ENCODE data around the gene TRPM5.
A peak's percentile ranks its signal among the peaks of the same experiment; 100 is the strongest.

Gene TRPM5

DNA sequence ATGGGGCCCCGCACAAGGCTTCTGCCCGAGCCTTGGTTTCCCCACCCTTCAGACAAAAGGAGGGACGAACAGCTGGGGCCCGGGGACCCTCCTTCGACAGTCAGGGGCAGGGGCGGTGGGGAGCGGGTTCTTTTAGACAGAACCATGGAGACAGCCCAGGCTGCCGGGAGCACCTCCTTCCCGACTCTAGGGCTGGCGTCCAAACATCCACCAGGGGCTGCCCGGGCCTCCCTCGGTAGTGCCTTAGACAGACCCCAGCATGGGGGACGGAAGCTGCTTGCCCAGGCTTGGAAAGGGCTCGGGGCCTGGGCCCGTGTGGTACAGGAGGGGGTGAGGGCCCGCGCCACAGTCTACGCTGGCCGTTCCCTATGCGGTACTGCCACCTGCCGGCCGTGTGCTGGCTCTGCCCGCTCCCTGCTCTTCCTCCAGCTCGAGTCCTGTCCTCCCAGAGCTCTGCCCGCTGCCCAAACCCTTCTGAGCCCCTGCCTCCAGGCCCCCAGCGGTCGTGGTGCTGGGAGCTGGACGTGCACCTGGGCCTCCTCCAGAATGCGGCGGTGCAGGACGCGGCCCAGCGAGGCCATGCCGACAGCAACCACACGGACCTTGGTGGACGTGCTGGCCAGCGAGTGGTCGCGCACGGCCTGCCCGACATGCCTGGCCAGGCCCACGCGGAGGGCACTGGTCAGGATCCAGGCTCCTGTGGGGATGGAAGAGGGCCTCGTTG is 23.6 kb downstream of the TRPM5 start:
- DNase-seq (ENCODE audit: low read depth in 2 of 2) = peak; percentile 68 to 70

GRCh38 chr11:2419638-2420501 is 24.4 kb downstream of the TRPM5 start:
- DNase-seq (ENCODE audit: low read depth in 2 of 2) = peak; percentile 40 to 51

DNA sequence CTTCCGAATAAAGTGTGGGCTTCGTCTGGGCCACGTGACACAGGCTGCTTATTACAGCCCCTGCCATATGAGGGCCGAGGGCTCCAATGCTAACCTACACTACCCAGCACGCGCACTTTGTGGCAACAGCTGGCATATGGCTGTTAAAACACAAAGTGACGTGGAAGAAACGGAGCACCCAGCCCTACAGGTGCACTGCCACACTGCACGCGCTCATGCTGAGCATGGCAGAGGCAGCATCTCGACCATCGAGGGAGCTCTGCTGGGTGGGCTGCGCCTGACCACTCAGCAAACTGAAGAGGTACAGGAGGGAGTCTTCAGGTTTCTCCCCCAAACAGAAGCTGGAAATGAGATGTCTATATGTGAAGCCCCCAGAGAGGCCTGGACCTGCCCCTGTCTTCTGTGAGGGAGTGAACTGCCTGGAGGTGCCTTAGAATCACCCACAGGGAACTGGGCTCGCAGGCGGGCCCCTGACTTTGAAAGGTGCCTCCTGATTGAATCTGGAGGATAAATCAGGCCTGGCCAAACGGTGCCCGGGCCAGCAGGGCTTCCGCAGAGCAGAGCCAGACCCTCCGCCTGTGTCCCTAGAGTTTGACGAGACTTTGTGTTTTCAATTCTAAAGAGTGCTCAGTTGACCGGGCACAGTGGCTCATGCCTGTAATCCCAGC is 25.5 kb downstream of the TRPM5 start:
- no peak for DNase-seq (ENCODE audit: low read depth in 2 of 2)

GRCh38 chr11:2417856-2418692 is 26.2 kb downstream of the TRPM5 start:
- DNase-seq (ENCODE audit: low read depth in 2 of 2) = no peak

DNA sequence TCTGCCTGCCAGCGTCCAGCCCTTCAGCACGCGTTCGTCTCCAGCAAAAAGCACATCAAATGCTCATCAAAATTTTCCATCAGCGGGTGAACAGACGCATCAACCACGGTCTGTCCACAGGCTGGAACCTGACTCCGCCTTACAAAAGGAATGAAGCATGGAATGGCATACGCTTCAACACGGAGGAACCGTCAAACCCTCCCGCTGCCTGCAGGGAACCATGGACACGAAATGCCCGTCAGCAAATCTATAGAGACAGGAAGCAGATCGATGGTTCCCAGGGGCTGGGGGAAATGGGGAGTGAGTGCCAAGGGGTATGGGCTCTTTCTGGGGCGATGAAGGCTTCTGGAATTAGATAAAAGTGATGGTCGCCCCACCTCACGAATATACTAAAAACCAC is 27.5 kb downstream of the TRPM5 start:
- no peak for DNase-seq (ENCODE audit: low read depth in 2 of 2)

DNA sequence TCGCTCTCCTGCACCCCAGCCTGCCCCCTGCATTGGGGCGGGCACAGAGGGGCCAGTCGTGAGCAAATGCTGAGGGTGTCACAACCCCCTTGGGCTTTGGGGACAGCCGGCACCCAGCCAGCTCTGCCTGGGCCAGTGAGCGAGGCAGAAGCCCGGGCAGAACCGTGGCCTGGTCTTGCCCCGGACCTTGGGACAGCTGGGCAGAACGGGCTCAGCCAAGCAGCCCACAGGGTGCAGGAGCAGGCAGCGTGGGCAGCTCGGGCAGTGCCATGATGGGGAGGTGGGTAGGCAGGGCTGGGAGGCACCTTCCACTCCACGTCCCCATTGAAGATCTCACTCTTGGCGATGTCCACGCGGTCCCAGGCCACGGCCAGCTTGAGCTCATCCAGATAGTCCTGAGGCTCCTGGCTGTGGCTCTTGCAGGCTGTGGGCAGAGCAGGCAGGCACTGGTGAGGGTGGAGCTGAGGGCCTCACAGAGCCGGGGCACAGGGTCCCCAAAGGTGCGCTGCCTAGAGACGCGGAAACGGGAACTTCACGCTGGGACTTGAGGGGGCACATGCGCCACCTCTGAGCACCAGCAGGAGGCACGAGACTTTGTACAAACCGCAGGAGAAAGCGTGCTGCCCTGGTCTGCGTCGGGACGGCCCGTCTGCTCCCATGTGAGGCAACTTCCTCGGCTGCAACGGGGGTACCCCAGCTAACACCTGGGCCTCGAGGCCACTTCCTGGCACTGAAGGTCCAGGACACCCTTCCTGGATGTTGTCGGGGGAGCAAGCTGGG is 28.5 kb downstream of the TRPM5 start:
- DNase-seq (ENCODE audit: low read depth in 2 of 2) = no peak

DNA sequence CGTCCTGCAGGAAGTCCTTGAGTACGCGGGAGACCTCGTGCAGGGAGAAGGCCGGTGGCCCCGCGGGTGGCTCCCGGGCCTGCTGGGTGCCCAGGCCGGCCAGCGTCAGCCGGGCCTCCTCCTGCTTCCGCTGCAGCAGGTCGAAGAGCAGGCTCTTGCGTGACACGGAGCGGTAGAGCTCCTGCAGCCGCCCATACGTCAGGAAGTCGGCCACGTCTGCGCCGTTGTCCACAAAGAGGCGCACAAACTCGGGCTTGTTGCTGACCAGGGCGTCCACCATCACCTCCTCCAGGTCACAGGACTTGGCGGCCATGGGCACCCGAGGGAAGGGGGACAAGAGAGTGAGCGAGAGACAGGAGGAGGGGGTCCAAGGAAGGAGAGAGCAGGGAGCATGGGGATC is 29.1 kb downstream of the TRPM5 start:
- no peak for DNase-seq (ENCODE audit: low read depth in 2 of 2)

- no peak for DNase-seq (ENCODE audit: low read depth in 2 of 2)
Measured at GRCh38 chr11:2414616-2415015, 29.7 kb downstream of the TRPM5 start.

DNA sequence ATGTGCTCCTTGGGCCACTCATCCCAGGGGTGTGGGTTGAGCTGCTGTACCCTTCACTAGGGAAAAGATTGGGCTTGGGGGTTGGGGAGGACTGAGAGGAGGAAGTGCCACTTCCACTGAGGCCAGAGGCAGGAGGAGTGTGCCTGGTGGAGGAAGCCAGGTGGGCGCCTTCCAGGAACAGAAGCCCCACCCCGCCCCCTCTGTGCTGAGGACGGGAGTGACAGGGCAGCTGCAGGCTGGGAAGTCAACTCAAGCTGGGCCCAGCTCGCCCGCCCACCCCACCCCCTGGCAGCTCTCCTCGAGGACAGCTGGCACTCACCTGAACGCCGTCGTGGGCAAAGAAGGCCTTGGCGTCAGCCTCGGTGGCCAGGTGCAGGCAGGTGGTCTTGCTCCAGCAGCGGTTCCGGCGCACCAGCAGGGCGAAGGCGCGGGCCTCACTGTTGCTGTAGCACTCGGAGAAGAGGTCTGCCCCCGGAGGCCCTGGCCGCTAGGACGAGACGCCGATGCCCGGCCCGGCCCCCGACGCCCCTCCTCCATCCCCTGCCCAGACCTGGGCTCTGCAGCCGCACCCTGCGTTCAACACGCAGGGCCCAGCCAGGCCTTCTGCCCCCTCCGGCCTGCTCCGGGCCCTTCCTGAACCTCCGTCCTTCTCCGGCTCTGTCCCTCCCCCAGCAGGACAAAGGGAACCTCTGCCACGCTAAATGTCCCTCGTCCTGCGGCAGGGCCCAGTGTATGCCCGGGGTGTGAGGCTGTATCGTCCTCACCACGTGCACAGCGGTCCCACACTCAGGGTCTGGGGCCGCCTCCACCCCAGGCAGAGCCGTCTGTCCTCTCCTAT is 30.4 kb downstream of the TRPM5 start:
- no peak for DNase-seq (ENCODE audit: low read depth in 2 of 2)

DNA sequence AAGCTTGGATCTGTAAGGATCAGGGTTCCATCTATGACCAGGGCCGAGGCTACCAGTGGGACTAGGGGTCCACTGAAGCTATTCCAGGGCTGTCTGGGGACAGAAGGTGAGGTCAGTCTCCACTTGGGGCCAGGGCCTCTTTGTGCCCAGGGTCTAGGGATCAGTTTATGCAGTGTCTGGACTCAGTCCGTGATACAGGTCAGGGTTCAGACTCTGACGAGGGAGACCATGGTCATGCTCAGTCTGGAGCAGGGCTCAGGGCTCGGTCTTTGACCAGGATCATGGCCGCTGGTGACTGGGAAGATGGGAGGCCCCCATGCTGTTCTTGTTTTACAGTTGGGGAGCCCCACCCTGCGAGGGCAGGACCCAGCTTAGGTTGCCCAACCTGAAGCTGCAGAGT is 32.0 kb downstream of the TRPM5 start:
- no peak for DNase-seq (ENCODE audit: low read depth in 2 of 2)

GRCh38 chr11:2411446-2412305 is 32.6 kb downstream of the TRPM5 start:
- no peak for DNase-seq (ENCODE audit: low read depth in 2 of 2)

DNA sequence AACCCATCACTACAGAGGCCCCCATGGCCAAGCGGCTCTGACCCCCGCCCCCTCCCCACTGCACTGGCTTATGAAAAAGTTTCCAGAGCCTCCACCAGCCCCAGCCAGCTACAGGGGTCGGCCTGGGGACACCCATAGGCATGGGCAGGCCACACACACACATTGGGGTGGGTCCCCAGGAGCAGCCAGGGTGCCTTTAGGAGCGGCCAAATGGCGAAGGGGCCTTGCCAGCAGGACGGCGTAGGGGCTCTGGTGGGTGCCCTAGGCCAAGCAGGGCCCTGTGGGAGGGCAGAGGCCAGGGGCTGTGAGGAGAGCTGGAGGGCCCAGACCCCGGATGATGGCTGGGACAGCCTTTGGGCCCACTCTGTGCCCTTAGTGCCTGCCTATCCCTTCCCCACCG is 33.7 kb downstream of the TRPM5 start:
- no peak for DNase-seq (ENCODE audit: low read depth in 2 of 2)

DNA sequence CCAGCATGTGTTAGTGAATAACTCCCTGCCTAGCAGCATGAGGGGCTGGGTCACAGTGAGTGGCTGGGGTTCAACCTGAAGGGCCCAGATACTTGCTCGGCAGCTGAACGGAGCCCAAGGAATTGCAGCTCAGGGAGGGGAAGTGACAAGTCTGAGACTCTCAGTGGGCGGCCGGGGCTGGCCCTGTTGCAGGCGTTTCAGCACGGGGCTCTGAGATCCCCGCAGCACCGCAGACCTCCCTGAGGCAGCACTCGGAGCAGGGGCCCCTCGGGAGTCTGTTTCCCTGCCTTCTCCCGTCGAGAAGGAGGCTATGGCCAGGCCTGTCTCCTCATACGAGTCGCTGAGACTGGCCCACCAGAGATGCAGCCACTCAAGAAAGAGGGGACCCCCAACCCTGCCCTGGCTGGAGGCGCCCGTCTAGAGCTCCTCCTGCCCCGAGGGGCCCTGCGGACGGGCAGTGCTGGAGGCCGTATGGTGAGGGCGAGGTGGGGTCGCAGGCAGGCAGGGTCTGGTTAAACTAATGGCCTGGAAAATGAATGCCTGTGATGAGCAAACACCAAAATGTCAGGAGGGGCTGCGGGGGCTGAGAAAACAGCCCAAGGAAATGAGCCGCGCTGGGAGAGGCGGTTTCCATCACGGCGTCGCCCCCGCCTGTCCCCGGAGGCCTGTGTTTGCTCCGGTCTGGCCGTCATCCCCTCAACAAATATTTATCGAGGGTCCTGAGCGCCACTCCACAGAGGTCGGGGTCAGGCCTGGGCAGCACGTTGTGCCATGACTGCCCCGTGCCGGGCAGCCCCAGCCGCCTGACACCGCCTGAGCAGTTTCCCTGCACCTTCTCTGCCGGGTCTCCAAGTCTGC is 34.5 kb downstream of the TRPM5 start:
- DNase-seq (ENCODE audit: low read depth in 2 of 2) = no peak

- no peak for DNase-seq (ENCODE audit: low read depth in 2 of 2)
Measured at GRCh38 chr11:2409126-2409525, 35.2 kb downstream of the TRPM5 start.

DNA sequence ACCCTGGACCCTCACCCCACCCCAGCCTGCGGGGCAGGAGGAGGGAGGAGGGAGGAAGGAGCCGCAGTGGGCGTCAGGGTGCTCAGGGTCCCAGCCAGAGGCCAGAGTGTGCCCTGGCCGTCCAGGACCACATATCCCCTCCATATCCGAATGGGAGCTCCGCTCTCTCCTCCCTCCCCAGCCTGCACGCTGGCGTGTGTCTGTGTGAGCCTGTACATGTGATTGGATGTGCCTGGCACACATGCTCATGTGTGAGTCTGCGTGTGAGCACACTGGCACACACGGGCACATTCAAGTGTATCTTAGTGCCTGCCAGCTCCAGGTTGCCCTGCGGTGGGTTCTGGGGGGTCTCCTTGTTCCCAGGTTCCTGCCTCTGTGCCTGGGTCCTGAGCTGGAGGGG is 35.6 kb downstream of the TRPM5 start:
- no peak for DNase-seq (ENCODE audit: low read depth in 2 of 2)

DNA sequence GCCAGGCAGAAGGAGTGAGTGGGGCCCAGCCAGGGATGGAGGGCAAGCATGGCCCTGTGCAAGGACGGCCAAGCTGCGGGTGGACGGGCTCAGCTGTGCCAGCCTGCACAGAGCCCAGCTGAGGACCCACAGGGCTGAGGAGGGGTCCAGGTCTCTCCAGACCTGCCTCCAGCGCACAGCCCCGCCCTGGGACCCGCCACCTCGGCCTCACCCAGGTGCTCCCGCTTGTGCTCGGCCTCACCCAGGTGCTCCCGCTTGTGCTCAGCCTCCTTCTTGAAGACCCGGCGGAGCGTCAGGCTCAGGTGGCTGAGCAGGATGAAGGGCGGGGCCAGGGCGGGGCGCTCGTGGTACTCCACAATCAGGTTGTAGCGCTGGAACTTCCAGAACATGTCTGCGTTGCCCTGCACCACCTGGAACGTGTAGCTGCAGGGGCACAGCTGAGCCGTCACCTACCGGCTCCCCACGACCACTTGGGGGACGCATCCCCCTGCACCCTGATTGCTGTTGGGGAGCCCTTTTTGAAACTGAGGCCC is 37.4 kb downstream of the TRPM5 start:
- DNase-seq (ENCODE audit: low read depth in 2 of 2) = no peak

GRCh38 chr11:2406451-2406850 is 37.9 kb downstream of the TRPM5 start:
- no peak for DNase-seq (ENCODE audit: low read depth in 2 of 2)

DNA sequence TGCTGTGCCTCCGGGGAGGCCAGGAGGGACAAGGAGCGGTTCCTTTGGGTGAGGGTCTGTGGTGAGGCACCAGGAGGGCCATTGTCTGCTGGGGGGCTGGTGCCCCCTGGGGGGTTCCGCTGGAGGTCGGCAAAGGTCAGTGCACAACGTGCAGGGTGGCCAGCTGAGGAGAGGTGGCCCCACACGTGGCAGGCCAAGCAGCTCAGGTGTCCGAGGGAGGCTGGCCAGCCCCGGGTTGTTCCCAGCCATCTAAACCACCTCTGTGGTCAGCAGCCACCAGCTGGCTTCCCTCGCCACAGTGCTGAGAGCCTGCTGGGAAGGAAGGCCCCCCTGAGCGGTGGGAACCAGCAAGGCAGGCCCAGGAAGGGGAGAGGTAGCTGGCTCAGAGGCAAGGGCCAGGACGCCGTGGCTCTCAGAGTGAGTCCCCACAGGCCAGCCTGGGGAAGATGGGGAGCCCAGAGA is 39.5 kb downstream of the TRPM5 start:
- no peak for DNase-seq (ENCODE audit: low read depth in 2 of 2)
